H1 (cell line): Measurements from ENCODE around the gene RGS9. TPM values are rescaled to one million over a fixed set of nuclear protein-coding genes. Genes with fewer than 3 reads are reported as not detected.
"Not testable (repeated sequence)": the region's sequence is repeated elsewhere in the genome, so short reads cannot be mapped to it uniquely, and the experiment has no call there.

Experiments used
- CTCF ChIA-PET: fragments of 300-600 bp; sonication (Branson Sonifier 250); formaldehyde crosslinking; loops from one replicate; lab custom pipeline; 2021; ENCODE audit not compliant: partially characterized antibody; lab: Charles Lee
- POLR2A ChIA-PET: fragments of 300-600 bp; sonication (Branson Sonifier 250); formaldehyde crosslinking; loops from one replicate; lab custom pipeline; 2021; ENCODE audit warnings: inconsistent platforms; ENCODE audit not compliant: partially characterized antibody; lab: Charles Lee
- DNase-seq, 2 experiments: peaks; one replicate each; pipeline versions ENCODE4 v3.0.0 to v3.0.0-alpha.2; 2010 to 2022; ENCODE audit warnings: low spot score in 2 of 2, low read depth in 1 of 2, mixed read lengths in 1 of 2
- FAIRE-seq: peaks from 2 replicates; lab custom pipeline; 2011; peaks lifted over from hg19 to GRCh38; lab: Jason Lieb, UNC
- H2AFZ ChIP-seq: 2 replicates; pipeline ENCODE4 v1.8.1; 2012; ENCODE audit warnings: low read length, inconsistent platforms
- H2AK5ac ChIP-seq: 2 replicates; pipeline ENCODE4 v1.6.1; 2013; ENCODE audit warnings: low read depth, low read length
- H2BK120ac ChIP-seq: replicated peaks from 2 replicates; pipeline ENCODE3; 2013; ENCODE audit warnings: low read depth, low read length, inconsistent platforms
- H2BK12ac ChIP-seq: 2 replicates; pipeline ENCODE4 v1.6.1; 2013; ENCODE audit warnings: low read depth, low read length
- H2BK15ac ChIP-seq: 2 replicates; pipeline ENCODE4 v1.6.1; 2013; ENCODE audit warnings: low read length
- H2BK20ac ChIP-seq: 2 replicates; pipeline ENCODE4 v1.6.1; 2013; ENCODE audit warnings: low read length
- H2BK5ac ChIP-seq: 2 replicates; pipeline ENCODE4 v1.6.1; 2013; ENCODE audit warnings: low read depth, low read length
- H3K14ac ChIP-seq: 2 replicates; pipeline ENCODE4 v1.6.1; 2013; ENCODE audit warnings: inconsistent platforms; ENCODE audit not compliant: insufficient read length
- H3K18ac ChIP-seq: 2 replicates; pipeline ENCODE4 v1.6.1; 2013; ENCODE audit warnings: low read length; ENCODE audit errors: extremely low read depth
- H3K23ac ChIP-seq: 2 replicates; pipeline ENCODE4 v1.6.1; 2013; ENCODE audit warnings: inconsistent platforms; ENCODE audit not compliant: insufficient read length
- H3K23me2 ChIP-seq: 2 replicates; pipeline ENCODE4 v1.6.1; 2013; ENCODE audit warnings: low read depth, low read length
- H3K27ac ChIP-seq: 2 replicates; pipeline ENCODE4 v1.6.1; 2011; ENCODE audit warnings: low read depth, low read length, inconsistent platforms
- H3K27me3 ChIP-seq, 4 experiments: replicated peaks in 1 of 4; 1 replicate in 1 of 4; 2 replicates in 3 of 4; pipeline versions ENCODE4 v1.6.1 to v1.8.1; 2011 to 2013; ENCODE audit warnings: low read length in 3 of 4, mild to moderate bottlenecking in 3 of 4, inconsistent platforms in 2 of 4, mixed read lengths in 2 of 4, moderate library complexity in 1 of 4; ENCODE audit not compliant: control insufficient read depth in 3 of 4, insufficient read depth in 3 of 4; ENCODE audit errors: extremely low read depth in 1 of 4
- H3K36me3 ChIP-seq, 4 experiments: 2 replicates each; pipeline versions ENCODE4 v1.6.1 to v1.8.1; 2011 to 2013; ENCODE audit warnings: mild to moderate bottlenecking in 4 of 4, low read length in 3 of 4, moderate library complexity in 2 of 4, control low read depth in 1 of 4, inconsistent platforms in 1 of 4; ENCODE audit not compliant: insufficient read depth in 4 of 4, control insufficient read depth in 2 of 4
- H3K4ac ChIP-seq: replicated peaks from 2 replicates; pipeline ENCODE3; 2013; ENCODE audit warnings: low read length, low read depth, mixed read lengths, inconsistent platforms; ENCODE audit not compliant: insufficient read length
- H3K4me1 ChIP-seq, 4 experiments: replicated peaks in 1 of 4; 1 replicate in 1 of 4; 2 replicates in 3 of 4; pipeline versions ENCODE4 v1.6.1 to v1.8.1; 2011 to 2013; ENCODE audit warnings: low read length in 3 of 4, inconsistent platforms in 2 of 4, mixed read lengths in 1 of 4; ENCODE audit not compliant: insufficient read depth in 4 of 4, control insufficient read depth in 3 of 4
- H3K4me2 ChIP-seq, 2 experiments: 2 replicates each; pipeline versions ENCODE4 v1.6.1 to v1.8.1; 2011 to 2013; ENCODE audit warnings: low read depth in 2 of 2, low read length in 2 of 2, control low read depth in 1 of 2, inconsistent platforms in 1 of 2, mild to moderate bottlenecking in 1 of 2; ENCODE audit not compliant: insufficient read depth in 1 of 2
- H3K4me3 ChIP-seq, 4 experiments: fragments of 200-600, 300-600 bp in 1 of 4; sonication (generic), shearing (Covaris generic), sonication (Bioruptor Twin) in 1 of 4; 2 replicates each; pipeline versions ENCODE4 v1.5.1 to v1.8.1; 2011 to 2016; ENCODE audit warnings: low read length in 4 of 4, low read depth in 3 of 4, control low read depth in 2 of 4, inconsistent platforms in 2 of 4, mild to moderate bottlenecking in 2 of 4, mixed read lengths in 1 of 4, moderate library complexity in 1 of 4; ENCODE audit not compliant: insufficient read depth in 2 of 4; ENCODE audit errors: extremely low read depth in 1 of 4
- H3K56ac ChIP-seq: replicated peaks from 2 replicates; pipeline ENCODE3; 2013; ENCODE audit warnings: low read depth, mild to moderate bottlenecking, mixed read lengths, low read length, inconsistent platforms; ENCODE audit not compliant: insufficient read length
- H3K79me1 ChIP-seq: 2 replicates; pipeline ENCODE4 v1.6.1; 2013; ENCODE audit warnings: low read depth, low read length, control low read depth
- H3K79me2 ChIP-seq, 2 experiments: 2 replicates each; pipeline versions ENCODE4 v1.6.1 to v1.8.1; 2012 to 2013; ENCODE audit warnings: low read length in 2 of 2, mild to moderate bottlenecking in 2 of 2, inconsistent platforms in 1 of 2; ENCODE audit not compliant: insufficient read depth in 2 of 2, control insufficient read depth in 1 of 2
- H3K9ac ChIP-seq, 4 experiments: replicated peaks in 1 of 4; 1 replicate in 1 of 4; 2 replicates in 3 of 4; pipeline versions ENCODE4 v1.6.1 to v1.8.1; 2011 to 2013; ENCODE audit warnings: low read depth in 3 of 4, low read length in 3 of 4, control low read depth in 2 of 4, mild to moderate bottlenecking in 2 of 4, moderate library complexity in 2 of 4, inconsistent platforms in 1 of 4; ENCODE audit errors: extremely low read depth in 1 of 4
- H3K9me3 ChIP-seq, 2 experiments: 2 replicates each; pipeline versions ENCODE4 v1.6.1 to v1.8.1; 2012 to 2013; ENCODE audit warnings: mild to moderate bottlenecking in 2 of 2, moderate library complexity in 2 of 2, control low read depth in 1 of 2, inconsistent platforms in 1 of 2, low read depth in 1 of 2, low read length in 1 of 2, mixed read lengths in 1 of 2; ENCODE audit not compliant: insufficient read depth in 2 of 2
- H4K20me1 ChIP-seq, 2 experiments: replicated peaks in 1 of 2; 2 replicates each; pipeline versions ENCODE3 to v1.8.1; 2011 to 2013; ENCODE audit warnings: inconsistent platforms in 2 of 2, low read length in 2 of 2, mild to moderate bottlenecking in 1 of 2; ENCODE audit not compliant: insufficient read depth in 2 of 2, control insufficient read depth in 1 of 2
- H4K5ac ChIP-seq: 2 replicates; pipeline ENCODE4 v1.6.1; 2013; ENCODE audit warnings: low read length, low read depth, mixed read lengths, inconsistent platforms; ENCODE audit not compliant: insufficient read length
- H4K8ac ChIP-seq: 2 replicates; pipeline ENCODE4 v1.8.0; 2013; ENCODE audit warnings: mild to moderate bottlenecking, moderate library complexity, low read length, inconsistent platforms; ENCODE audit not compliant: insufficient read depth; ENCODE audit errors: extremely low read depth
- H4K91ac ChIP-seq: replicated peaks from 2 replicates; pipeline ENCODE3; 2013; ENCODE audit warnings: low read length, mixed read lengths, inconsistent platforms; ENCODE audit not compliant: insufficient read length
- WGBS, 2 experiments: shearing (Covaris generic) in 1 of 2; methylation state at CpG; one replicate each; pipeline versions ENCODE4 v1.1.6 to v1.1.7; 2013 to 2015; ENCODE audit warnings: low lambda C conversion rate in 2 of 2, mixed read lengths in 2 of 2, inconsistent platforms in 1 of 2, low coverage in 1 of 2, missing lambda C conversion rate in 1 of 2; ENCODE audit not compliant: insufficient replicate concordance in 2 of 2, insufficient coverage in 1 of 2, insufficient read length in 1 of 2; ENCODE audit errors: extremely low coverage in 1 of 2, missing lambda C conversion rate in 1 of 2; 5-methylcytosine and 5-hydroxymethylcytosine counted together
- polyA plus RNA-seq, 7 experiments: library from polyadenylated mRNA; depleted of rRNA in 3 of 7; stranded (reverse) in 5 of 7; unstranded in 2 of 7; fragments of >200 nt in 5 of 7; fragments of 200-250 nt in 2 of 7; gene quantifications; 1 replicate in 5 of 7; 2 replicates in 1 of 7; 4 replicates in 1 of 7; pipeline versions ENCODE4 v1.2.1 to v1.2.3, GENCODE V29; 2011 to 2013; ENCODE audit warnings: missing spikeins in 2 of 7, mixed read lengths in 2 of 7
- total RNA-seq: library from RNA; stranded (reverse); fragmentation: NEBNext Ultra II Directional; extraction: Animal tissue kit (Norgen Biotek cat#: 25700); gene quantifications from 2 replicates; pipeline ENCODE4 v1.2.1, GENCODE V29; 2021

The RGS9 gene
- total and polyA plus RNA-seq, 2 of the 8 experiments (the other 6 are each of a cell fraction or from before 2014, with no cell fraction given), result 8.9 to 20.5 TPM

- POLR2A ChIA-PET, result interaction anchor here (1.1 kb wide), 1 partner anchor 12 kb away, joined by 5 read pairs; no protein-coding TSS in a partner anchor
These were observed 43.1 kb downstream of the RGS9 start for GRCh38 chr17:65180276-65180675.

More at GRCh38 chr17:65180276-65180675, 43.1 kb downstream of the RGS9 start:
- H2AFZ ChIP-seq, H3K4me2 ChIP-seq, H3K14ac ChIP-seq, H4K20me1 ChIP-seq, H3K27ac ChIP-seq, H4K5ac ChIP-seq, H3K18ac ChIP-seq, H3K9ac ChIP-seq, H2BK5ac ChIP-seq, H3K27me3 ChIP-seq, H2AK5ac ChIP-seq, H2BK12ac ChIP-seq, H3K4me3 ChIP-seq, H2BK120ac ChIP-seq, H3K36me3 ChIP-seq, H3K23me2 ChIP-seq, H2BK20ac ChIP-seq, H3K56ac ChIP-seq, H3K23ac ChIP-seq, H3K79me2 ChIP-seq, H3K79me1 ChIP-seq, H3K4ac ChIP-seq, H2BK15ac ChIP-seq, H4K91ac ChIP-seq, H4K8ac ChIP-seq, DNase-seq, FAIRE-seq, H3K9me3 ChIP-seq: not testable (repeated sequence)
- H3K4me1 ChIP-seq, result peaks cover 5 to 13% (median 10%) of the 10 kb centered on the region in 4 experiments; a peak in 6 of 7 replicates
- CTCF ChIA-PET, result interaction anchor here (1.4 to 1.8 kb wide), 2 partner anchors 33 to 80 kb away, joined by 4 to 6 read pairs; no protein-coding TSS in a partner anchor
- 91% methylated on average over 12 of the region's 12 CpGs; no CpG with 5 or more reads in 1 of the 2 experiments for WGBS, 2 experiments
